GM21529 (cell line): ENCODE data around the gene EDARADD.

Source experiments
- ATAC-seq: cut with Tn5 transposase; IDR thresholded peaks from one replicate; pipeline ENCODE4 v1.9.1; 2021; ENCODE audit not compliant: unreplicated experiment

Gene EDARADD

DNA sequence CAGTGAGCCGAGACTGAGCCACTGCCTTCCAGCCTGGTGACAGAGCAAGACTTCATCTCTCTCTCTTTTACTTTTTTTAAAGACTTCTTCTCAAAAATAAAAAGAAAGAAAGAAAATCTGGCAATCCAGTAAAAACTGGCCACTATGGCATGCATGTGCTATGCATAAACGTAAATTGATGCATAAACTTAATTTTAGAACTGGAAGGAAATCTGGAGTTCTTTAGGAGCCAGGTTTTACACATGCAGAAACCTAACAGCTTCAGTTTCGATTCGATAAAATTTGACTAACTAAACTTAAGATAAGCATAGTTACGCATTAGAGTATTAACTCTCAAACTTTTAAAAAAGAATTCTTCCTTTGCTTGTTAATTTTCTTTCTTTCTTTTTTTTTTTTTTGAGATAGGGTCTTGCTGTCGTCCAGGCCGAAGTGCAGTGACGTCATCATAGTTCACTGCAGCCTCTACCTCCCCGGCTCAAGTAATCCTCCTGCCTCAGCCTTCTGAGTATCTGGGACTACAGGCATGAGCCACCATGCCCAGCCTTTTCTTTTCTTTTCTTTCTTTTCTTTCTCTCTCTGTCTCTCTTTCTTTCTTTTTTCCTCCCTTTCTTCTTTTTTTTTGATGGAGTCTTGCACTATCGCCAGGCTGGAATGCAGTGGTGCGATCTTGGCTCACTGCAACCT is 117.8 kb downstream of the EDARADD start:
- ATAC-seq = no peak

- ATAC-seq = no peak
These were observed 120.8 kb downstream of the EDARADD start for GRCh38 chr1:236514703-236515442.

GRCh38 chr1:236515443-236515958 is 121.4 kb downstream of the EDARADD start:
- no peak for ATAC-seq

DNA sequence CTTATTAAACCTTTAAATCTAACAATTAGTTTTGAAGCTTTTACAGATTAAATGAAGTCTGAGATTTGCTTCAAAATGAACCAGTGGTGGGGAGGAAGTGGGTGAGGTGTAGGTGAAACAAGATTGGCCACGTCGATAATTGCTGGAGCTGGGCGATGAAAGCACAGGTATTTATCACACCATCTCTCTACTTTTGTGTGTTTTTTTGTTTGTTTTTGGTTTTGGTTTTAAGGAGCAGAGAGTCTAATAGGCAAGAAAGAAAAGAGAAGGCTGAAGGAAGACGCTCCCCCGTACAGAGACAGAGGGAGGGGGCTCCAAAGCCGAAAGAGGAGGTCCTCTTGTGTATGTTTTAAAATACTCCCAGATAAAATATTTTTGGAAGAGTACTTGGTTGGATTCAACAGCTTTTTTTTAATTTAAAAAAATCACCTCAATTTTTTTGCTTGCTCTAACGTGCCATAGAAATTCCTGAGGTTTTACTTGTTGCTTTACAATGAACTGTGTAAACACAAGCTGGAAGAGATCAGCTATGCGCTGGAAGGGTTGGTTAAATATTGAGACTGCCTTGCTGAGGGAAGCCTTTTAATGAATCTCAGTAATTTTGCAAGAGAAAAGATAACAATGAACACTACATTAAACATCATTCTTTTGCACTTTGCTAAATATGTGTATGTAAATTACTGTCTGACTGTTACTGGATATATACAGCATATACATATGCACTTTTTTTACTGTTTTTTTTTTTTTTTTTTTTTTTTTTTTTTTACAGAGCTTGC is 123.0 kb downstream of the EDARADD start:
- no peak for ATAC-seq

- no peak for ATAC-seq
These were observed 124.2 kb downstream of the EDARADD start for GRCh38 chr1:236518322-236518721.

DNA sequence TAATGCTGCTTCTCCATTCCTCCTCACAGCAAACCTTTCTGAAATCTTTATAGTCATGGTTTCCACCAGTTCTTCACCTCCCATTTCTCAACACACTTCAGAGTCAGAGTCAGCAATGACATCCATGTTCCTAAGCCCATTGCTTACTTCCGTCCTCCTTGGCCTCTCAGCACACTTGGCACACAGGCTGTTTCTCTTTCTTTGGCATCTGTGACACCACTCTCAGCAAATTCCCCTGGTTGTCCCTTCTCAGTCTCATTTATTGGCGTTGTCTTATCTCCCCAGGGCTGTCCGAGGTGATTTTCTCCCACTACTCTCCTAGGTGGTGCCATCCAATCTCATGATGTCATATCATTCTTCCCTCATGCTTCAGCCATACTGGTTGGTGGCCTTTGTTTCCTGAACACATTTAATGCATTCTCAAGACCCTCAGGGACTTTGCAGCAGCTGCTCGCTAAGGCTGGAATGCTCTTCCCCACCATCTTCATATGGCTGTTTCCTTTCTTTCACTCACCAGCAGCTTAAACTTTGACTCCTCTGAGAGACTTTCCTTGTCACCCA is 126.4 kb downstream of the EDARADD start:
- no peak for ATAC-seq

- ATAC-seq = no peak
These were observed 129.0 kb downstream of the EDARADD start for GRCh38 chr1:236522937-236523703.

DNA sequence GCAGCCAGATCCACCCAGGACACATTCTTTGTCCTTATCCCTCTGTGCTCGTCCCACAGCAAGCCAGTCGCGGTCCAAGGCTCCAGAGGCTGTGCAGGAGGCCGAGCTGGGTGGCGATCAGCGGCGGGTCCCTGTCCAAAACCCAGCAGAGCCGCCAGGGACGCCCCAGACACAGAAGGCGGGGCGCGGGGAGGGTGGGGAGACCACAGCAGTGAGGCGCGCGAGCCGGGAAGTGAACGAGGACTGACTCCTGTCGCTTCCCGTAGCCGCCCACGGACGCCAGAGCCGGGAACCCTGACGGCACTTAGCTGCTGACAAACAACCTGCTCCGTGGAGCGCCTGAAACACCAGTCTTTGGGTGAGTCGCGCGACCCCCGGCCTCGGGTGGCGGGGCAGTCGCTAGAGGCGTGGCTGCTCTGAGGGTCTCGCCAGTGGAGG is 129.6 kb downstream of the EDARADD start, which contains the start of gene LGALS8:
Gene LGALS8, plus strand, starts transcription at position 279 of the 438 bp plus-strand sequence. CDS start 2,089 bp downstream, outside the sequence.
- peak; percentile 65 for ATAC-seq

- peak; percentile 92 for ATAC-seq
These were observed 130.2 kb downstream of the EDARADD start for GRCh38 chr1:236524142-236524894.

DNA sequence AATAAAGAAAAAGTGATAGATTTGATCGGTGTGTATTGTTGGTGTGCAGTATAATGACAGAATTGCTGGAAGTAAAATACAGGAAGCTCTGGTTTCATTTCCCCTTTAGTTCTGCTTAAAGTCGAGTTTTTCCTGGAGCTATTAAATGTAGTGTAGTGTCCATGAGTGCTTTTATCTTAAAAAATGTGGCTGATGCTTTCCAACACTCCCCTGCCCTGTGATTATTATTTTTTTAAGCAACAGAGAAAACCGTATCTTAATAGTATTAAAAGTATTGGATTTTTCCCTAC is 130.8 kb downstream of the EDARADD start:
- ATAC-seq = peak; percentile 7

GRCh38 chr1:236526079-236526478 is 132.0 kb downstream of the EDARADD start:
- no peak for ATAC-seq

GRCh38 chr1:236530286-236530685 is 136.2 kb downstream of the EDARADD start:
- no peak for ATAC-seq

DNA sequence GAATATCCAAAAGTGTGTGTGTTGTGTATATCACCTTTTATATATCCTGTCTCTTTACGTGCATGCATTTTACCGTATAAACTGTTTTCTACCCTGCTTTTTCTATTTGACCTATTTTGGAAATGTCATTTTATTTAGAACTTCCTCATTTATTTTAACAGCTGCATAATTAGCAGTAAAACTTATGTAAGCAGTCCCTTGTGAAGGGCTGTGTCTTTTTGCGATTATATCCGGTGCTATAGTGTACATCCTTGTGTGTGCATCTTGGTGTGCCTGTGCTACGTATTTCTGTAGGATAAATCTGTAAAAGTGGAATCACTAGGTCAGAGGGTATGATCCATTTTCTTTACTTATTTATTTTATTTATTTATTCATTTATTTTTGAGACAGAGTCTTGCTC is 136.9 kb downstream of the EDARADD start:
- no peak for ATAC-seq

DNA sequence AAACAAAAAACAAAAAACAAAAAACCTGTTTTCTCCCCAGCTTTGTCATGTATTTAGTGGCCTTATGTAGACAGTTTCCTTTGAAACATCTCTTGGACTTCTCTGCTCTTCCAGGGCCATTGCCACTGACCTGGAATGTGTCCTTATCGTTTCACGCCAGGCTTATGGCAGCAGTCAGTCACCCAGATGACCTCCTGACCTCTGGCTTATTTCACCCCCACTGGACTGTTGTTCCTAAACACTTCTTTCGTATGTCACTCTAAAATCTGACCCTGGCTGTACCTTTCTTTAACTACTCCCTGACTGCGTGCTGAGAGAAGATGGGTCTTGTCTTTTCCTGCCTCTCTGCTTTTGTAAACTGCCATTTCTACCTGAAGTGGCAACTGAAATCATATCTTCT is 138.8 kb downstream of the EDARADD start:
- no peak for ATAC-seq

- no peak for ATAC-seq
These were observed 140.1 kb downstream of the EDARADD start for GRCh38 chr1:236534151-236534651.
